Natural killer cell (primary cell): Measurements from ENCODE around the gene PDCD6IP. TPM values are rescaled to one million over a fixed set of nuclear protein-coding genes. Genes with fewer than 3 reads are reported as not detected.

Experiments used
- ATAC-seq, 3 donors: fragments of 150-1000 bp in 2 of 3; fragments of 200-7000 bp in 1 of 3; cut with Tn5 transposase; 1 replicate in 1 of 3; 2 replicates in 2 of 3; pipeline ENCODE4 v1.10.0; 2021; ENCODE audit warnings: mild to moderate bottlenecking in 2 of 3, moderate library complexity in 2 of 3
- DNase-seq, 2 donors: peaks; one replicate each; pipeline versions ENCODE4 v3.0.0 to v3.0.0-alpha.2; 2013 to 2021; ENCODE audit warnings: mixed read lengths in 1 of 2
- H3K27ac ChIP-seq: one replicate; pipeline ENCODE4 v1.5.1; 2013; ENCODE audit warnings: mild to moderate bottlenecking, low read length
- H3K27me3 ChIP-seq: one replicate; pipeline ENCODE4 v1.6.1; 2013; ENCODE audit warnings: low read length; ENCODE audit not compliant: control insufficient read depth, insufficient read depth
- H3K36me3 ChIP-seq: one replicate; pipeline ENCODE4 v1.6.1; 2013; ENCODE audit warnings: low read length; ENCODE audit not compliant: control insufficient read depth, insufficient read depth
- H3K4me1 ChIP-seq: one replicate; pipeline ENCODE4 v1.6.1; 2013; ENCODE audit warnings: low read length; ENCODE audit not compliant: control insufficient read depth, insufficient read depth
- H3K4me3 ChIP-seq: one replicate; pipeline ENCODE4 v1.5.1; 2013; ENCODE audit warnings: low read length
- H3K9me3 ChIP-seq: one replicate; pipeline ENCODE4 v1.6.1; 2013; ENCODE audit warnings: low read length; ENCODE audit not compliant: control insufficient read depth, insufficient read depth
- H3K27ac Mint-ChIP-seq, 2 donors: one replicate each; pipeline ENCODE4 v1.8.0; 2022; ENCODE audit warnings: mild to moderate bottlenecking in 2 of 2, mixed read lengths in 2 of 2, moderate library complexity in 1 of 2
- H3K27me3 Mint-ChIP-seq, 2 donors: one replicate each; pipeline ENCODE4 v1.8.0; 2022; ENCODE audit warnings: low read depth in 2 of 2, mixed read lengths in 2 of 2
- H3K36me3 Mint-ChIP-seq: one replicate; pipeline ENCODE4 v1.8.0; 2022; ENCODE audit warnings: mixed read lengths
- H3K4me1 Mint-ChIP-seq, 2 donors: one replicate each; pipeline ENCODE4 v1.8.0; 2022; ENCODE audit warnings: mixed read lengths in 2 of 2
- H3K4me3 Mint-ChIP-seq: one replicate; pipeline ENCODE4 v1.8.0; 2022; ENCODE audit warnings: mild to moderate bottlenecking, moderate library complexity, mixed read lengths
- H3K9me3 Mint-ChIP-seq, 2 donors: one replicate each; pipeline ENCODE4 v1.8.0; 2022; ENCODE audit warnings: mixed read lengths in 2 of 2
- WGBS: methylation state at CpG from one replicate; pipeline ENCODE4 v1.1.7; 2013; ENCODE audit warnings: missing lambda C conversion rate; ENCODE audit not compliant: insufficient coverage; 5-methylcytosine and 5-hydroxymethylcytosine counted together
- intact Hi-C: fragments of 100-400 bp; cut with micrococcal nuclease; formaldehyde crosslinking; loops from one replicate; pipeline ENCODE4 v1.14.2; 2022
- total RNA-seq, 4 donors: library from RNA; stranded (reverse); fragments of 120-200 nt in 1 of 4; gene quantifications; one replicate each; pipeline versions ENCODE4 v1.2.3 to v1.2.4, GENCODE V29; 2013 to 2022
- TF ChIP-seq, protein P1 (sequence below): fragments of 200-600 bp; IDR thresholded peaks from one replicate; pipeline ENCODE4 v1.8.0; 2022; ENCODE audit warnings: antibody characterized with exemption

PDCD6IP gene
- total RNA-seq, 3 donors from 2014 or later (not counting 1 experiment from before 2014, with no cell fraction given): 170 to 182 (median 179) TPM

DNA sequence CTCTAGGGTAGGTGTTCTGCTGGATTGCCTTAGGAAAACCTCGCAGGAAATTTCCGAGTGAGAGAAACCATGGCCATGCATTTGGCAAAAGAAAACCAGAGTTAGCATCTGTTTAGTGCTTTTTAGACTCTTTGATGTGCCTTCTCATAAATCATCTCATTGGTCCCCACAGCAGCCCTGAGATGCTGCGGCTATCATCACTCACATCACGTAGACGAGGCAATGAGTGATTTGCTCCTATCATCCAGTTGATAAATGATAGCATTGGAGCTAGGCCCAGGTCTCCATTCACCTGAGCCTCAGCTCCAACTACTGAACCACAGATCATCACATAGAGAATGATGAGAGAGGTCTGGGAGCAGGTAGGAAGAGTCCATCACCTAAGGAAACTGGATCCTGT is 111.1 kb downstream of the PDCD6IP start:
- ATAC-seq (no peak), DNase-seq (no peak)
- Mint-ChIP-seq H3K4me1 (no peaks in the 10 kb centered on the region), H3K27ac (no peak overlapping the region), H3K36me3 (no peaks in the 10 kb centered on the region), H3K27me3 (no peaks in the 10 kb centered on the region), H3K9me3 (no peaks in the 10 kb centered on the region), H3K4me3 (no peak overlapping the region)
- intact Hi-C loops: no loop called here
- TF ChIP-seq, protein P1, sequence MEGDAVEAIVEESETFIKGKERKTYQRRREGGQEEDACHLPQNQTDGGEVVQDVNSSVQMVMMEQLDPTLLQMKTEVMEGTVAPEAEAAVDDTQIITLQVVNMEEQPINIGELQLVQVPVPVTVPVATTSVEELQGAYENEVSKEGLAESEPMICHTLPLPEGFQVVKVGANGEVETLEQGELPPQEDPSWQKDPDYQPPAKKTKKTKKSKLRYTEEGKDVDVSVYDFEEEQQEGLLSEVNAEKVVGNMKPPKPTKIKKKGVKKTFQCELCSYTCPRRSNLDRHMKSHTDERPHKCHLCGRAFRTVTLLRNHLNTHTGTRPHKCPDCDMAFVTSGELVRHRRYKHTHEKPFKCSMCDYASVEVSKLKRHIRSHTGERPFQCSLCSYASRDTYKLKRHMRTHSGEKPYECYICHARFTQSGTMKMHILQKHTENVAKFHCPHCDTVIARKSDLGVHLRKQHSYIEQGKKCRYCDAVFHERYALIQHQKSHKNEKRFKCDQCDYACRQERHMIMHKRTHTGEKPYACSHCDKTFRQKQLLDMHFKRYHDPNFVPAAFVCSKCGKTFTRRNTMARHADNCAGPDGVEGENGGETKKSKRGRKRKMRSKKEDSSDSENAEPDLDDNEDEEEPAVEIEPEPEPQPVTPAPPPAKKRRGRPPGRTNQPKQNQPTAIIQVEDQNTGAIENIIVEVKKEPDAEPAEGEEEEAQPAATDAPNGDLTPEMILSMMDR: no peak
- H3K9me3 ChIP-seq: no peaks in the 10 kb centered on the region
- WGBS: 91% methylated on average over 5 of the region's 5 CpGs
- H3K36me3 ChIP-seq: no peaks in the 10 kb centered on the region
- H3K4me3 ChIP-seq: no peak overlapping the region
- H3K27me3 ChIP-seq: no peaks in the 10 kb centered on the region
- H3K4me1 ChIP-seq: no peaks in the 10 kb centered on the region
- H3K27ac ChIP-seq: no peak overlapping the region

DNA sequence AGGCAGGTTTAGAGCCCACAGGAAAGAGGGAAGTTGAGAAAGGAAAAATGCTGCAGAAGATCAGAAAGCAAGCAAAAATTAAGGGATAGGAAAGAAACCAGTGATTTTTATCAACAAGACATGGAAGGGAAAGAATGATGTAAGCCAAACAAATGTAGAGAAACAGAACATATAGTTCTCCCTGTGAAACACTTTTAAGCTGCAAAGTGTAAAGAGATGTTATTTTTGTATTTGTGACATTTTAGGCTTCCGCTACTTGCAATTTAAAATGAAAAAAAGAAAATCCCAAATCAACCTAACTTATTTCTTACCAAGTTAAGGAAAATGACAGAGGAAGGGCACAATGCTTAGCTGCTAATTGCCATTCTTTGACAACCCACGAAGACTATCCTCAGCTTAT is 111.6 kb downstream of the PDCD6IP start:
- Mint-ChIP-seq H3K27ac (no peak overlapping the region), H3K9me3 (no peaks in the 10 kb centered on the region), H3K27me3 (no peaks in the 10 kb centered on the region), H3K36me3 (no peaks in the 10 kb centered on the region), H3K4me1 (no peaks in the 10 kb centered on the region), H3K4me3 (no peak overlapping the region)
- no peaks in the 10 kb centered on the region for H3K36me3 ChIP-seq
- no peaks in the 10 kb centered on the region for H3K4me1 ChIP-seq
- H3K27ac ChIP-seq: no peak overlapping the region
- intact Hi-C loops: no loop called here
- no peaks in the 10 kb centered on the region for H3K27me3 ChIP-seq
- ATAC-seq (no peak), DNase-seq (no peak)
- 80% methylated on average over 2 of the region's 2 CpGs for WGBS
- H3K9me3 ChIP-seq: no peaks in the 10 kb centered on the region
- TF ChIP-seq, protein P1: no peak
- no peak overlapping the region for H3K4me3 ChIP-seq

DNA sequence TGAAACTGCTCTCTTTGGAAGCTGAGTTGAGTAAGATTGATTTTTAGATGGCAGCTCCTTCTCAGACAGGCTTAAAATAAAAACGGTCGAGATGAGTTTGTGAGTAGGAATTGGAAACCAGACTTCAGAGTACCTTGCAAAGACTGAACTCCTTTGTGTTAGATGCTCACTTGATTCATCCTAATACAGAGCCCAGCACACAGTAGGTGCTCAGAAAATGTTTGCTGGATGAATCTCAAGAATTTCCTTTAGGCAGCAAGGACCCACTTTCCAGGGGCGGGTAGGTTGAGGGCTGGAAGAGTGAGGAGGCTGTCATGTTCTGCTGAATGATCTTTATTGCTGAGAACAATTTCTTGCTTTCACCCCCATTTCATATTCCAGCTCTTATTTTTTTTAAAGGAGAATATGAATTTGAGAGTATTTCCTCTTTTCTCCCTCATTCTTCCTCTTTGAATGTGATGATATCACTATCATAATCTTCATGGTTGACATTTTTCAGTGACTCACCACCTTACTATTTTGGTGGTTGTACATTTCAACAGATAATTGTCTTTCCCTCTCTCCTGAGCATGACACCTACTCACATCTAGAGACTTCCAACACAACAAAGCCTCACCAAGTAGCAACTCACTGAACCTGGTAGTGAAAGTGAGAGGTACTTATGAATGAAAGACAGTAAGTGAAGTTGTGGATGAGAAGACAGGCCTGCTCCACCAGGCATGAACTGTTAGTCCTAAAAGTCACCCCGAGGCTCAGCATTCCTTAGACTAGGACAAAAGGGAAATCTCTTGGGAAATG is 113.3 kb downstream of the PDCD6IP start:
- ATAC-seq (no peak), DNase-seq (no peak)
- TF ChIP-seq, protein P1: no peak
- H3K27me3 ChIP-seq: no peaks in the 10 kb centered on the region
- intact Hi-C loops: no loop called here
- Mint-ChIP-seq H3K27ac (no peak overlapping the region), H3K4me1 (peaks cover 7 to 10% of the 10 kb centered on the region in 2 donors), H3K4me3 (no peak overlapping the region), H3K27me3 (no peaks in the 10 kb centered on the region), H3K36me3 (no peaks in the 10 kb centered on the region), H3K9me3 (no peaks in the 10 kb centered on the region)
- WGBS: 89% methylated on average over 4 of the region's 4 CpGs
- H3K27ac ChIP-seq: no peak overlapping the region
- no peaks in the 10 kb centered on the region for H3K9me3 ChIP-seq
- no peak overlapping the region for H3K4me3 ChIP-seq
- H3K36me3 ChIP-seq: no peaks in the 10 kb centered on the region
- no peaks in the 10 kb centered on the region for H3K4me1 ChIP-seq

DNA sequence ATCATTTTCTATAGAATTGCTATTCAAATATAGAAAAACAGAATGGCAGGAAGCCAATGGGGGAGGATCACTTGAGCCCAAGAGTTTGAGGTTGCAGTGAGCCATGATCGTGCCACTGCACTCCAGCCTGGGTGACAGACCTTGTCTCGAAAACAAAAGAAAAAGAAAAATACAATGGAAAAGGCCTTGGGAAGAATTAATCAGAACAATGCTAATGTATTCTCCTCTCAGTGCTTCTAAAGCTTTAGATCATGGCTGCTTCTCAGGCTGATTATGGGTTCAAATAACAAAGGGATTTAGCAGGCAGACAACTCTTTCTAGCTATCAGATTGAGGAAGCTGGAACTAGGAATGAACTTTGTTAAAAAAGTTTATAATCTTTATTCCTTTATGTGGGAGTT is 115.8 kb downstream of the PDCD6IP start:
- Histone ChIP-seq H3K27me3 (no peaks in the 10 kb centered on the region), H3K9me3 (no peaks in the 10 kb centered on the region), H3K4me3 (no peak overlapping the region), H3K36me3 (no peaks in the 10 kb centered on the region), H3K27ac (no peak overlapping the region), H3K4me1 (peaks cover 8% of the 10 kb centered on the region)
- TF ChIP-seq, protein P1: no peak
- no peaks in the 10 kb centered on the region for H3K9me3 Mint-ChIP-seq
- H3K27me3 Mint-ChIP-seq: no peaks in the 10 kb centered on the region
- intact Hi-C loops: no loop called here
- 92% methylated on average over 2 of the region's 2 CpGs for WGBS
- ATAC-seq (no peak), DNase-seq (no peak)
- H3K4me1 Mint-ChIP-seq: peaks cover 24 to 28% of the 10 kb centered on the region in 2 donors
- no peaks in the 10 kb centered on the region for H3K36me3 Mint-ChIP-seq
- H3K27ac Mint-ChIP-seq: no peak overlapping the region
- no peak overlapping the region for H3K4me3 Mint-ChIP-seq
